Osteoblast (primary cell): Measurements from ENCODE around the gene SRF. TPM values are rescaled to one million over a fixed set of nuclear protein-coding genes. Genes with fewer than 3 reads are reported as not detected.
"Not testable (repeated sequence)": the region's sequence is repeated elsewhere in the genome, so short reads cannot be mapped to it uniquely, and the experiment has no call there.

Experiments used
- DNase-seq: peaks from one replicate; pipeline ENCODE4 v3.0.0; 2011; ENCODE audit warnings: low spot score, mixed read lengths; ENCODE audit not compliant: insufficient read length; ENCODE audit errors: missing footprints
- H2AFZ ChIP-seq: 2 replicates; pipeline ENCODE4 v1.6.0; 2011; ENCODE audit warnings: mild to moderate bottlenecking, low read length
- H3K27ac ChIP-seq: 2 replicates; pipeline ENCODE4 v1.5.1; 2011; ENCODE audit warnings: mild to moderate bottlenecking, low read depth, low read length, moderate library complexity
- H3K27me3 ChIP-seq: 2 replicates; pipeline ENCODE4 v1.6.0; 2012; ENCODE audit warnings: mild to moderate bottlenecking, control low read depth, inconsistent platforms, low read length, moderate library complexity; ENCODE audit not compliant: insufficient read depth
- H3K36me3 ChIP-seq: 2 replicates; pipeline ENCODE4 v1.5.1; 2011; ENCODE audit warnings: mild to moderate bottlenecking, low read length, control low read depth, moderate library complexity; ENCODE audit not compliant: insufficient read depth
- H3K4me1 ChIP-seq: 2 replicates; pipeline ENCODE4 v1.5.1; 2011; ENCODE audit warnings: mild to moderate bottlenecking, low read length, control low read depth, moderate library complexity; ENCODE audit not compliant: insufficient read depth
- H3K4me2 ChIP-seq: 2 replicates; pipeline ENCODE4 v1.6.0; 2011; ENCODE audit warnings: mild to moderate bottlenecking, low read length; ENCODE audit not compliant: insufficient read depth
- H3K4me3 ChIP-seq: fragments of 200-600 bp; sonication (generic); 3 replicates; pipeline ENCODE4 v1.5.1; 2012; ENCODE audit warnings: mild to moderate bottlenecking, low read length, inconsistent platforms; ENCODE audit not compliant: insufficient read depth
- H3K79me2 ChIP-seq: 2 replicates; pipeline ENCODE4 v1.6.0; 2012; ENCODE audit warnings: mild to moderate bottlenecking, low read length, control low read depth, inconsistent platforms; ENCODE audit not compliant: insufficient read depth
- H3K9me3 ChIP-seq: 2 replicates; pipeline ENCODE4 v1.5.1; 2011; ENCODE audit warnings: low read depth, low read length, control low read depth
- H4K20me1 ChIP-seq: 2 replicates; pipeline ENCODE4 v1.6.0; 2012; ENCODE audit warnings: mild to moderate bottlenecking, low read length, control low read depth; ENCODE audit not compliant: insufficient read depth
- total RNA-seq: library from RNA; depleted of rRNA; stranded (reverse); fragments of >200 nt; gene quantifications from 2 replicates; pipeline ENCODE4 v1.2.3, GENCODE V29; 2012
- TF ChIP-seq, protein P1 (sequence below): IDR thresholded peaks from 2 replicates; pipeline ENCODE4 v1.5.1; 2011; ENCODE audit warnings: mild to moderate bottlenecking, low read depth, low read length, moderate library complexity; ENCODE audit errors: extremely low read depth

SRF gene
- total RNA-seq, 1 donor: 20.6 TPM

DNA sequence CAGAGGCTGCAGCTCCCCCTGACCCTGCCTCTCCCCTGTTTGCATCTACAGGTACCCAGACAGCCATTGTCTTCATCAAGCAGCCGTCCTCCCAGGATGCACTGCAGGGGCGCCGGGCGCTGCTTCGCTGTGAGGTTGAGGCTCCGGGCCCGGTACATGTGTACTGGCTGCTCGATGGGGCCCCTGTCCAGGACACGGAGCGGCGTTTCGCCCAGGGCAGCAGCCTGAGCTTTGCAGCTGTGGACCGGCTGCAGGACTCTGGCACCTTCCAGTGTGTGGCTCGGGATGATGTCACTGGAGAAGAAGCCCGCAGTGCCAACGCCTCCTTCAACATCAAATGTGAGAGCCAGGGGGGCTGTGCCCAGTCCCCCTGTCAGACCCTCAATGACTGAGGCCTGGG lies 42.1 kb upstream of the SRF start:
- Histone ChIP-seq H3K36me3 (peaks cover 13% of the 10 kb centered on the region), H3K9me3 (no peaks in the 10 kb centered on the region), H3K4me1 (peaks cover 46% of the 10 kb centered on the region), H4K20me1 (peaks cover 3% of the 10 kb centered on the region), H3K4me2 (no peak overlapping the region), H3K79me2 (peaks cover 20% of the 10 kb centered on the region), H3K27me3 (no peaks in the 10 kb centered on the region), H3K4me3 (no peak overlapping the region), H2AFZ (no peak overlapping the region), H3K27ac (peak overlapping the region; percentile 32)
- DNase-seq: peak; percentile 86
- TF ChIP-seq, protein P1, sequence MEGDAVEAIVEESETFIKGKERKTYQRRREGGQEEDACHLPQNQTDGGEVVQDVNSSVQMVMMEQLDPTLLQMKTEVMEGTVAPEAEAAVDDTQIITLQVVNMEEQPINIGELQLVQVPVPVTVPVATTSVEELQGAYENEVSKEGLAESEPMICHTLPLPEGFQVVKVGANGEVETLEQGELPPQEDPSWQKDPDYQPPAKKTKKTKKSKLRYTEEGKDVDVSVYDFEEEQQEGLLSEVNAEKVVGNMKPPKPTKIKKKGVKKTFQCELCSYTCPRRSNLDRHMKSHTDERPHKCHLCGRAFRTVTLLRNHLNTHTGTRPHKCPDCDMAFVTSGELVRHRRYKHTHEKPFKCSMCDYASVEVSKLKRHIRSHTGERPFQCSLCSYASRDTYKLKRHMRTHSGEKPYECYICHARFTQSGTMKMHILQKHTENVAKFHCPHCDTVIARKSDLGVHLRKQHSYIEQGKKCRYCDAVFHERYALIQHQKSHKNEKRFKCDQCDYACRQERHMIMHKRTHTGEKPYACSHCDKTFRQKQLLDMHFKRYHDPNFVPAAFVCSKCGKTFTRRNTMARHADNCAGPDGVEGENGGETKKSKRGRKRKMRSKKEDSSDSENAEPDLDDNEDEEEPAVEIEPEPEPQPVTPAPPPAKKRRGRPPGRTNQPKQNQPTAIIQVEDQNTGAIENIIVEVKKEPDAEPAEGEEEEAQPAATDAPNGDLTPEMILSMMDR: no peak

- Histone ChIP-seq H3K27ac (peak overlapping the region; percentile 32), H4K20me1 (peaks cover 3% of the 10 kb centered on the region), H3K9me3 (no peaks in the 10 kb centered on the region), H3K4me1 (peaks cover 39% of the 10 kb centered on the region), H3K36me3 (peaks cover 13% of the 10 kb centered on the region), H2AFZ (peak overlapping the region; percentile 32), H3K27me3 (no peaks in the 10 kb centered on the region), H3K4me2 (peak overlapping the region; percentile 45), H3K79me2 (peaks cover 13% of the 10 kb centered on the region), H3K4me3 (no peak overlapping the region)
- DNase-seq: peak; percentile 96
- TF ChIP-seq, protein P1: peak; percentile 93
These were observed 41.5 kb upstream of the SRF start for GRCh38 chr6:43129434-43130194.

DNA sequence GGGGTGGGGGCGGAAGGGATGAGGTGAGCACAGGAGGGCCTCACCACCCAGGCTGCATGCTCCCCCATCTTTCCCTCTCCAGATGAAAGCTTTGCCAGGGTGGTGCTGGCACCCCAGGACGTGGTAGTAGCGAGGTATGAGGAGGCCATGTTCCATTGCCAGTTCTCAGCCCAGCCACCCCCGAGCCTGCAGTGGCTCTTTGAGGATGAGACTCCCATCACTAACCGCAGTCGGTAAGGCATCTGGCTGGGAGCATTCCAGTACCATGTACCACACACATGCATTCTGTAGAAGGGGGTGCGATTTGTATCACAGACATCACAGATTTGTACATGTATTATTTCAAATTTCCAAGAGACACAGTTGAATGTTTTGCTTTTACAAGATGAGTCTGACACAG lies 40.6 kb upstream of the SRF start:
- H2AFZ ChIP-seq: no peak overlapping the region
- no peak overlapping the region for H3K4me3 ChIP-seq
- no peak overlapping the region for H3K27ac ChIP-seq
- no peaks in the 10 kb centered on the region for H3K27me3 ChIP-seq
- no peak for DNase-seq
- H3K4me1 ChIP-seq: peaks cover 31% of the 10 kb centered on the region
- H3K36me3 ChIP-seq: peaks cover 17% of the 10 kb centered on the region
- H3K4me2 ChIP-seq: no peak overlapping the region
- H3K79me2 ChIP-seq: peaks cover 12% of the 10 kb centered on the region
- H3K9me3 ChIP-seq: no peaks in the 10 kb centered on the region
- H4K20me1 ChIP-seq: peaks cover 3% of the 10 kb centered on the region
- TF ChIP-seq, protein P1: no peak

DNA sequence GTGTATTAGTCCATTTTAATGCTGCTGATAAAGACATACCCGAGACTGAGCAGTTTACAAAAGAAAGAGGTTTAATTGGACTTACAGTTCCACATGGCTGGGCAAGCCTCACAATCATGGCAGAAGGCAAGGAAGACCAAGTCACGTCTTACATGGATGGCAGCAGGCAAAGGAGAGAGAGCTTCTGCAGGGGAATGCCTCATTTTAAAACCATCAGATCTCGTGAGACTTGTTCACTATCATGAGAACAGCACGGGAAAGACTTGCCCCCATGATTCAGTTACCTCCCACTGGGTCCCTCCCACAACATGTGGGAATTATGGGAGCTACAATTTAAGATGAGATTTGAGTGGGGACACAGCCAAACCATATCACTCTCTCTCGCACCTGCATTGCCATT lies 39.7 kb upstream of the SRF start:
- not testable (repeated sequence) for H2AFZ ChIP-seq, DNase-seq, H3K4me2 ChIP-seq, H3K27me3 ChIP-seq, H3K4me3 ChIP-seq, H4K20me1 ChIP-seq, H3K9me3 ChIP-seq, H3K27ac ChIP-seq, H3K79me2 ChIP-seq
- Histone ChIP-seq H3K36me3 (peaks cover 17% of the 10 kb centered on the region), H3K4me1 (peaks cover 22% of the 10 kb centered on the region)
